CD4-positive, alpha-beta memory T cell (primary cell): Measurements from ENCODE around the gene PALM2AKAP2. TPM values are rescaled to one million over a fixed set of nuclear protein-coding genes. Genes with fewer than 3 reads are reported as not detected.

Source experiments
- CTCF ChIA-PET: fragments of 350-600 bp; sonication (Branson Sonifier 250); formaldehyde crosslinking; loops from one replicate; lab custom pipeline; 2021; ENCODE audit warnings: inconsistent platforms; ENCODE audit not compliant: partially characterized antibody; lab: Charles Lee
- POLR2A ChIA-PET: fragments of 350-600 bp; sonication (Branson Sonifier 250); formaldehyde crosslinking; loops from one replicate; lab custom pipeline; 2021; ENCODE audit not compliant: partially characterized antibody; lab: Charles Lee
- DNase-seq, 5 donors: peaks; one replicate each; pipeline versions ENCODE4 v3.0.0 to v3.0.0-alpha.2; 2020 to 2022; ENCODE audit warnings: mixed read lengths in 1 of 5
- H3K27ac ChIP-seq: one replicate; pipeline ENCODE4 v1.7.0; 2013; ENCODE audit warnings: low read depth, low read length
- H3K27me3 ChIP-seq: 2 replicates; pipeline ENCODE4 v1.7.0; 2013; ENCODE audit warnings: mild to moderate bottlenecking, low read length, moderate library complexity; ENCODE audit not compliant: insufficient read depth
- H3K36me3 ChIP-seq: 2 replicates; pipeline ENCODE4 v1.7.0; 2013; ENCODE audit warnings: mild to moderate bottlenecking, low read length, moderate library complexity; ENCODE audit not compliant: insufficient read depth
- H3K4me1 ChIP-seq: 2 replicates; pipeline ENCODE4 v1.7.0; 2013; ENCODE audit warnings: mild to moderate bottlenecking, low read length, moderate library complexity; ENCODE audit not compliant: insufficient read depth
- H3K4me3 ChIP-seq, 2 donors: one replicate each; pipeline ENCODE4 v1.7.0; 2013; ENCODE audit warnings: low read length in 2 of 2, mild to moderate bottlenecking in 1 of 2
- H3K9me3 ChIP-seq, 2 donors: one replicate each; pipeline ENCODE4 v1.7.0; 2013; ENCODE audit warnings: low read length in 2 of 2, control low read depth in 1 of 2; ENCODE audit not compliant: control insufficient read depth in 1 of 2
- H3K27ac Mint-ChIP-seq, 7 donors: one replicate each; pipeline ENCODE4 v1.8.0; 2020 to 2021; ENCODE audit warnings: mixed read lengths in 7 of 7, mild to moderate bottlenecking in 6 of 7, inconsistent platforms in 3 of 7, moderate library complexity in 3 of 7
- H3K27me3 Mint-ChIP-seq, 2 donors: one replicate each; pipeline ENCODE4 v1.8.0; 2020 to 2021; ENCODE audit warnings: mixed read lengths in 2 of 2
- H3K36me3 Mint-ChIP-seq, 2 donors: one replicate each; pipeline ENCODE4 v1.8.0; 2020 to 2021; ENCODE audit warnings: mixed read lengths in 2 of 2, inconsistent platforms in 1 of 2, mild to moderate bottlenecking in 1 of 2
- H3K4me1 Mint-ChIP-seq, 4 donors: one replicate each; pipeline ENCODE4 v1.8.0; 2020 to 2021; ENCODE audit warnings: mixed read lengths in 4 of 4, mild to moderate bottlenecking in 1 of 4
- H3K4me3 Mint-ChIP-seq, 8 donors: one replicate each; pipeline ENCODE4 v1.8.0; 2020 to 2021; ENCODE audit warnings: mixed read lengths in 8 of 8, mild to moderate bottlenecking in 7 of 8, moderate library complexity in 6 of 8, inconsistent platforms in 3 of 8
- H3K9me3 Mint-ChIP-seq, 8 donors: one replicate each; pipeline ENCODE4 v1.8.0; 2020 to 2021; ENCODE audit warnings: mixed read lengths in 8 of 8, mild to moderate bottlenecking in 5 of 8, inconsistent platforms in 3 of 8, moderate library complexity in 1 of 8
- intact Hi-C: fragments of 100-400 bp; cut with micrococcal nuclease; formaldehyde crosslinking; loops from one replicate; pipeline ENCODE4 v1.15.1; 2023
- polyA plus RNA-seq, 2 donors: library from polyadenylated mRNA; unstranded; fragments of 300-500 nt; fragmentation: Illumina TruSeq; gene quantifications; one replicate each; pipeline ENCODE4 v1.2.3, GENCODE V29; 2021
- total RNA-seq, 2 experiments: library from RNA; stranded (reverse); gene quantifications; one replicate each; pipeline ENCODE4 v1.2.3, GENCODE V29; 2021

The PALM2AKAP2 gene
- total and polyA plus RNA-seq, 4 experiments from 2014 or later, result not detected

GRCh38 chr9:109805050-109805449, 25.1 kb downstream of the PALM2AKAP2 start:
- Histone ChIP-seq H3K4me1 (no peaks in the 10 kb centered on the region), H3K4me3 (no peak overlapping the region), H3K27ac (no peak overlapping the region), H3K27me3 (no peaks in the 10 kb centered on the region), H3K36me3 (no peaks in the 10 kb centered on the region), H3K9me3 (no peaks in the 10 kb centered on the region)
- Mint-ChIP-seq H3K4me3 (no peak overlapping the region), H3K9me3 (peaks cover 0 to 14% (median 6%) of the 10 kb centered on the region in 8 donors), H3K27ac (no peak overlapping the region), H3K27me3 (peaks cover 2 to 4% of the 10 kb centered on the region in 2 donors), H3K36me3 (no peaks in the 10 kb centered on the region), H3K4me1 (no peaks in the 10 kb centered on the region)
- DNase-seq, result no peak
- CTCF ChIA-PET, result no interaction called here
- intact Hi-C loops, result no loop called here
- POLR2A ChIA-PET, result no interaction called here

DNA sequence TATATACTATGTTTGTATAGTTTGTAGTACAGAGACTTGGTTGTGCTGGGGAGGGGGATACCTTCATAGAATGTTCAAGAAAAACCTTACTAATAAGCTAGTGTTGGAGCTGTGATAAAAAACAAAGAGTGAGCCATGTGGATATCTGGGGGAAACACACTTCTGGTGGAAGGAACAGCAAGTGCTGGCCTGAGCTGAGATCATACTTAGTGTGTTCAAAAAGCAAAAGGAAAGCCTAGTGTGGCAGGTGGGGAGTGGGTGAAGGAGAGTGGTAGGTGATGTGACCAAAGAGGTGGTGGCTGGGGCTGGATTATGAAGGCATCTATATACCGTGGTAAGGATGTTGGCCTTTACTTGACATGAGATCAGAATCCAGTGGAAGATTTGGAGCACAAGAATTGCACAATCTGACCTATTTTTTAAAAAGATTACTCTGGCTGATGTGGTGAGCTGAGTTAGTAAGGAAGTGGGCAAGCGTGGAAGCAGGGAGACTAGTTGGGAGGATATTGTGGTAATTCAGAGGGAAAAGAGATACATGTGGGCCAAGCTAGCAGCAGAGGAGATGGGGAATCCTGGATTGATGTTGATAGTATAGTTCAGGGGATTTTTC, 26.6 kb downstream of the PALM2AKAP2 start:
- ChIA-PET POLR2A (no interaction called here), CTCF (interaction anchor here (1.6 kb wide), 1 partner anchor 9 kb away, joined by 4 read pairs; no protein-coding TSS in a partner anchor)
- no peaks in the 10 kb centered on the region for H3K27me3 ChIP-seq
- H3K9me3 ChIP-seq, result no peaks in the 10 kb centered on the region
- no peaks in the 10 kb centered on the region for H3K36me3 ChIP-seq
- H3K4me1 ChIP-seq, result no peaks in the 10 kb centered on the region
- H3K27ac ChIP-seq, result no peak overlapping the region
- intact Hi-C loops, result no loop called here
- no peaks in the 10 kb centered on the region for H3K36me3 Mint-ChIP-seq
- no peak overlapping the region for H3K27ac Mint-ChIP-seq
- peaks cover 2 to 8% of the 10 kb centered on the region in 2 donors for H3K27me3 Mint-ChIP-seq
- H3K4me1 Mint-ChIP-seq, result no peaks in the 10 kb centered on the region
- DNase-seq, result no peak
- H3K4me3 ChIP-seq, result no peak overlapping the region
- H3K9me3 Mint-ChIP-seq, result peaks cover 0 to 14% (median 8%) of the 10 kb centered on the region in 8 donors
- no peak overlapping the region for H3K4me3 Mint-ChIP-seq

GRCh38 chr9:109811876-109812275, 31.9 kb downstream of the PALM2AKAP2 start:
- Mint-ChIP-seq H3K27me3 (peaks cover 2 to 6% of the 10 kb centered on the region in 2 donors), H3K27ac (no peak overlapping the region), H3K4me1 (peaks cover 0 to 2% (median 0%) of the 10 kb centered on the region in 4 donors), H3K9me3 (peaks cover 0 to 14% (median 7%) of the 10 kb centered on the region in 8 donors), H3K36me3 (no peaks in the 10 kb centered on the region), H3K4me3 (no peak overlapping the region)
- CTCF ChIA-PET, result no interaction called here
- Histone ChIP-seq H3K27ac (no peak overlapping the region), H3K36me3 (no peaks in the 10 kb centered on the region), H3K9me3 (no peaks in the 10 kb centered on the region), H3K4me3 (no peak overlapping the region), H3K27me3 (no peaks in the 10 kb centered on the region), H3K4me1 (no peaks in the 10 kb centered on the region)
- intact Hi-C loops, result no loop called here
- POLR2A ChIA-PET, result no interaction called here
- no peak for DNase-seq

DNA sequence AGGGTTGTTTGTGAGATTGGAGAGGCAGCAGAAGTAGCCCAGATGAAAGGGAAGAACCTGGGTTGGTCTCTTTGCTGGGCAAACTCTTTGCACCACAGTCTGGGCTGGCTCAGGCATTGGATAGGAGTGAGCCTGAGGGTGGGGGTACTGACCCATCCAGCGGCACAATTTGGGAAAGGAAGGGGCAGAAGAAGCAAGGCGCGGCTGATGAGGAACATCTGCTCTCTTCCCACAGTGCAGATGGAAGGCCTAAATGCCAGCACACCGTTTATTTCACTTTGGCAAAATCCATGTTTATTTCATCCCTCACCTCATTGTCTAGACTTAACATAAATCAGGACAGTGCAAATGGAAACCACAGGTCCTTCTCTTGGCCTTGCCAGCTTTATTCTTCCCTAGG, 32.3 kb downstream of the PALM2AKAP2 start:
- DNase-seq, result no peak
- Mint-ChIP-seq H3K36me3 (no peaks in the 10 kb centered on the region), H3K27me3 (peaks cover 2 to 6% of the 10 kb centered on the region in 2 donors), H3K27ac (no peak overlapping the region), H3K4me1 (peaks cover 0 to 2% (median 0%) of the 10 kb centered on the region in 4 donors), H3K4me3 (no peak overlapping the region), H3K9me3 (peaks cover 0 to 14% (median 6%) of the 10 kb centered on the region in 8 donors)
- H3K27ac ChIP-seq, result no peak overlapping the region
- CTCF ChIA-PET, result no interaction called here
- H3K4me3 ChIP-seq, result no peak overlapping the region
- H3K36me3 ChIP-seq, result no peaks in the 10 kb centered on the region
- no peaks in the 10 kb centered on the region for H3K9me3 ChIP-seq
- H3K4me1 ChIP-seq, result no peaks in the 10 kb centered on the region
- H3K27me3 ChIP-seq, result no peaks in the 10 kb centered on the region
- intact Hi-C loops, result no loop called here
- POLR2A ChIA-PET, result no interaction called here

GRCh38 chr9:109812818-109813281, 32.9 kb downstream of the PALM2AKAP2 start:
- H3K9me3 Mint-ChIP-seq, result peaks cover 0 to 13% (median 5%) of the 10 kb centered on the region in 8 donors
- H3K27me3 ChIP-seq, result no peaks in the 10 kb centered on the region
- H3K27me3 Mint-ChIP-seq, result peaks cover 2 to 8% of the 10 kb centered on the region in 2 donors
- H3K36me3 ChIP-seq, result no peaks in the 10 kb centered on the region
- ChIA-PET POLR2A (no interaction called here), CTCF (no interaction called here)
- H3K4me1 Mint-ChIP-seq, result peaks cover 0 to 2% (median 0%) of the 10 kb centered on the region in 4 donors
- no peaks in the 10 kb centered on the region for H3K36me3 Mint-ChIP-seq
- H3K4me3 ChIP-seq, result no peak overlapping the region
- intact Hi-C loops, result no loop called here
- H3K9me3 ChIP-seq, result no peaks in the 10 kb centered on the region
- H3K27ac Mint-ChIP-seq, result no peak overlapping the region
- no peak overlapping the region for H3K4me3 Mint-ChIP-seq
- H3K27ac ChIP-seq, result no peak overlapping the region
- no peaks in the 10 kb centered on the region for H3K4me1 ChIP-seq
- no peak for DNase-seq

DNA sequence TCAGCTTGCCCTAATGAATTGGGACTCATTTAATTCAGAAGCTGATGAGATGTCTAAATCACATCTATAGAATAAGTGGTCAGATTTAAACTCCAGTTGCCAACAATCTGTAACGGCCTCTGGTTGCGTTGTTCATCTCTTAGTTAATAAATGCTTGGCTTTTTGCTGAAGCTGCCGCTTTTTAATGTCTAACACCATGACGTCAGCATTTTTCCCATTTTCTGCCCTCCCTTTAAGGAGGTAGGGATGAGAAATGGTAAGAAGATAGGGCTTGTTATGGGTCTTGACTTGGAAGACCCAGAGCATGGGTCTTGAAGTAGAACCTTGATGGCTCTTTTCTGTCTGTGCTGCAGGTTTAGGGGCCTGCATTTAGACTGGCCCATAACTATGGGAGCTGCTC, 33.3 kb downstream of the PALM2AKAP2 start:
- POLR2A ChIA-PET, result no interaction called here
- CTCF ChIA-PET, result no interaction called here
- peaks cover 0 to 2% (median 0%) of the 10 kb centered on the region in 4 donors for H3K4me1 Mint-ChIP-seq

GRCh38 chr9:109813829-109814228, 33.8 kb downstream of the PALM2AKAP2 start:
- ChIA-PET POLR2A (no interaction called here), CTCF (no interaction called here)
- Mint-ChIP-seq H3K27me3 (peaks cover 4 to 10% of the 10 kb centered on the region in 2 donors), H3K36me3 (no peaks in the 10 kb centered on the region), H3K4me1 (peaks cover 0 to 2% (median 0%) of the 10 kb centered on the region in 4 donors), H3K27ac (no peak overlapping the region), H3K4me3 (no peak overlapping the region), H3K9me3 (peaks cover 0 to 3% (median 0%) of the 10 kb centered on the region in 8 donors)
- Histone ChIP-seq H3K36me3 (no peaks in the 10 kb centered on the region), H3K27ac (no peak overlapping the region), H3K27me3 (no peaks in the 10 kb centered on the region), H3K9me3 (no peaks in the 10 kb centered on the region), H3K4me3 (no peak overlapping the region), H3K4me1 (no peaks in the 10 kb centered on the region)
- DNase-seq, result no peak
- intact Hi-C loops, result no loop called here

More for the DNA sequence above, 33.3 kb downstream of the PALM2AKAP2 start:
- Histone ChIP-seq H3K27me3 (no peaks in the 10 kb centered on the region), H3K36me3 (no peaks in the 10 kb centered on the region), H3K4me3 (no peak overlapping the region), H3K9me3 (no peaks in the 10 kb centered on the region), H3K4me1 (no peaks in the 10 kb centered on the region), H3K27ac (no peak overlapping the region)
- H3K27me3 Mint-ChIP-seq, result peaks cover 2 to 10% of the 10 kb centered on the region in 2 donors
- intact Hi-C loops, result no loop called here
- H3K36me3 Mint-ChIP-seq, result no peaks in the 10 kb centered on the region
- DNase-seq, result no peak
- peaks cover 0 to 9% (median 2%) of the 10 kb centered on the region in 8 donors for H3K9me3 Mint-ChIP-seq
- H3K27ac Mint-ChIP-seq, result no peak overlapping the region
- H3K4me3 Mint-ChIP-seq, result no peak overlapping the region
